WERI-Rb-1 (cell line): ENCODE measurements around the gene MEI4.

Experiments used
- DNase-seq: peaks from one replicate; pipeline ENCODE4 v3.0.0-alpha.2; 2020
- H3K27ac ChIP-seq: fragments of 250-450 bp; sonication (Bioruptor Pico); 2 replicates; pipeline ENCODE4 v1.5.1; 2020; ENCODE audit warnings: mild to moderate bottlenecking, moderate library complexity
- H3K27me3 ChIP-seq: fragments of 250-450 bp; sonication (Bioruptor Pico); 2 replicates; pipeline ENCODE4 v1.5.1; 2021; ENCODE audit warnings: mild to moderate bottlenecking, low read depth, moderate library complexity; ENCODE audit not compliant: insufficient read depth, severe bottlenecking
- H3K36me3 ChIP-seq: fragments of 250-450 bp; sonication (Bioruptor Pico); 2 replicates; pipeline ENCODE4 v1.5.1; 2020; ENCODE audit warnings: mild to moderate bottlenecking, moderate library complexity
- H3K4me3 ChIP-seq: 2 replicates; pipeline ENCODE4 v1.5.1; 2011; ENCODE audit warnings: low read depth, mild to moderate bottlenecking, control low read depth, low read length
- H3K9me3 ChIP-seq: fragments of 250-450 bp; sonication (Bioruptor Pico); 2 replicates; pipeline ENCODE4 v1.5.1; 2021; ENCODE audit warnings: mild to moderate bottlenecking, moderate library complexity; ENCODE audit not compliant: severe bottlenecking
- TF ChIP-seq, protein P1 (sequence below): IDR thresholded peaks from 2 replicates; pipeline ENCODE4 v1.5.1; 2011; ENCODE audit warnings: low read depth, mild to moderate bottlenecking, control low read depth, inconsistent platforms, low read length

The MEI4 gene

DNA sequence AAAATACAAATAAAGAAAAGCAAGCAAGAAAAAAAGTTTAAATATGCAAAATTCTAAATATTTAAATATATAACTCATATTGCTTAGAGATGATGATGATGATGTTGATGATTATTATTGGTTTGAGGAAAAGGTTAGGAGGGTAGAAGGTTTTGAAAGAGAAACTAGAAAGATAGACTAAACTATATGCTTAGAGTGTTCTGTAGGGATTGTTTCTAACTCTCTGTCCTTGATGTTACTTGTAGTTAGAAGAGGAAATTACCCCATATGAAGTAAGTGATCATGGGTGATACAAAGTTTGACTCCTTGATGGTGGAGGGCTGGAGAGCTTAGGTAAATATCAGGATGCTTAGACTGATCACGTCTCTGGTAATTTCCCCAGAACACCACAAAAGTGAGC is 159.5 kb downstream of the MEI4 start:
- TF ChIP-seq, protein P1, sequence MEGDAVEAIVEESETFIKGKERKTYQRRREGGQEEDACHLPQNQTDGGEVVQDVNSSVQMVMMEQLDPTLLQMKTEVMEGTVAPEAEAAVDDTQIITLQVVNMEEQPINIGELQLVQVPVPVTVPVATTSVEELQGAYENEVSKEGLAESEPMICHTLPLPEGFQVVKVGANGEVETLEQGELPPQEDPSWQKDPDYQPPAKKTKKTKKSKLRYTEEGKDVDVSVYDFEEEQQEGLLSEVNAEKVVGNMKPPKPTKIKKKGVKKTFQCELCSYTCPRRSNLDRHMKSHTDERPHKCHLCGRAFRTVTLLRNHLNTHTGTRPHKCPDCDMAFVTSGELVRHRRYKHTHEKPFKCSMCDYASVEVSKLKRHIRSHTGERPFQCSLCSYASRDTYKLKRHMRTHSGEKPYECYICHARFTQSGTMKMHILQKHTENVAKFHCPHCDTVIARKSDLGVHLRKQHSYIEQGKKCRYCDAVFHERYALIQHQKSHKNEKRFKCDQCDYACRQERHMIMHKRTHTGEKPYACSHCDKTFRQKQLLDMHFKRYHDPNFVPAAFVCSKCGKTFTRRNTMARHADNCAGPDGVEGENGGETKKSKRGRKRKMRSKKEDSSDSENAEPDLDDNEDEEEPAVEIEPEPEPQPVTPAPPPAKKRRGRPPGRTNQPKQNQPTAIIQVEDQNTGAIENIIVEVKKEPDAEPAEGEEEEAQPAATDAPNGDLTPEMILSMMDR, result no peak
- Histone ChIP-seq H3K9me3 (no peaks in the 10 kb centered on the region), H3K4me3 (no peak overlapping the region), H3K27ac (no peak overlapping the region), H3K27me3 (no peaks in the 10 kb centered on the region), H3K36me3 (no peaks in the 10 kb centered on the region)
- DNase-seq, result no peak

DNA sequence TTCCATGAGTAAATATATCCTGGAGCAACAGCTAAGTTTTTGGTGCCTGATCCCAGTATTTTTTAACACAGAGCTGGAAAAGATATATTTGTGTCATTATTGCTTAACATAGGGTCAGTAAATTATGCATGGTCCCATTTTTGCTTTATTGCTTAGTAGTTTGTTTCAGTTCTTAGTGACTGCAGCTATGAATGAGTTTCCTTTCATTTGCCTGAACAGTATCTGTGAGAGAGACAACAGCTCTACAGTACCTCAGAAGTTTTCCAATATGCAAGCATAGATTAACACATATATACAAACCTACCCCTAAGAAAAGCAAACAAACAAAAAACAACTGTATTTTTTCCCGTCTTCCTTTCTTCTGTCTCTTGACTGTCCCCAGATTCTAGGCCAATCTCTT is 160.3 kb downstream of the MEI4 start:
- no peak for DNase-seq

DNA sequence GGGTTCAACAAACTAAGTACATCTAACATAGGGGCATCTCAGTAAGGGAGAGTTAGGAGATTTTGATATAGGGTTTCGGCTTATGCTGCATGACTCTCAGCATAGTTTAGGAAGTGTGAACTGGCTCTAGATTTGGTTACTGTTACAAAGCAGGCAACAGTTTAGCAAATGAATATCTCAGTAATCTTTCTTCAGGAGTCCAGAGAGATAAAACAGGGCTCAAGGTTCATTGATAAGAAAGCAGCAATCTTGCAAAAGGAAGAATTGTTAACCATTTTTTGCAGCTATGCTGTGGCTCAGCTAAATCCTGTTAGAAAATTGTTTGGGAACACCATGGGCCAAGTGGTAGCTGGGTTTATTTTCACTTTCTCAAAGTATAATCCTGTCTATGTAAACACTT is 161.3 kb downstream of the MEI4 start:
- Histone ChIP-seq H3K27ac (no peak overlapping the region), H3K27me3 (no peaks in the 10 kb centered on the region), H3K4me3 (no peak overlapping the region), H3K9me3 (no peaks in the 10 kb centered on the region), H3K36me3 (no peaks in the 10 kb centered on the region)
- TF ChIP-seq, protein P1, result no peak
- DNase-seq, result no peak

More for the DNA sequence above, 160.3 kb downstream of the MEI4 start:
- no peaks in the 10 kb centered on the region for H3K9me3 ChIP-seq
- H3K36me3 ChIP-seq, result no peaks in the 10 kb centered on the region
- no peak overlapping the region for H3K27ac ChIP-seq
- TF ChIP-seq, protein P1, result no peak
- no peaks in the 10 kb centered on the region for H3K27me3 ChIP-seq
- H3K4me3 ChIP-seq, result no peak overlapping the region

DNA sequence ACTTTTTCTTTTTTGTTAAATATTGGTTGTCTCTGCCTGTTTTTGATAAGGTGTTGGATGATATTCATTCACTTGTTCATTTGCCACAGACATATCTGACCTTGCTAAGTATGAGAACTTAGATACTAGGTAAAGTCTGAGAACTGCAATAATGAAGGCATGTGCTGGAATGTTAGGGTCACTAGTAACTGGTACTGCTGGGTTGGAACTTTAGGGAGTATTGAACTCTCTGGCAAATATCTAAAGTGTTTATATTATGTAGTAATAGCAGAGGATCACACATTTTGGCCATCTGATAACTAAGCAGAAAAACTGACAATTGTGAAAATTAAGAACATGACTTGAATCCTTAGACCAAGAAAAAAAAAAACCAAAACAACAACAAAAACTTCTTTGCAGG is 162.7 kb downstream of the MEI4 start:
- DNase-seq, result no peak
- Histone ChIP-seq H3K4me3 (no peak overlapping the region), H3K9me3 (no peaks in the 10 kb centered on the region), H3K36me3 (no peaks in the 10 kb centered on the region), H3K27me3 (no peaks in the 10 kb centered on the region), H3K27ac (no peak overlapping the region)
- TF ChIP-seq, protein P1, result no peak

DNA sequence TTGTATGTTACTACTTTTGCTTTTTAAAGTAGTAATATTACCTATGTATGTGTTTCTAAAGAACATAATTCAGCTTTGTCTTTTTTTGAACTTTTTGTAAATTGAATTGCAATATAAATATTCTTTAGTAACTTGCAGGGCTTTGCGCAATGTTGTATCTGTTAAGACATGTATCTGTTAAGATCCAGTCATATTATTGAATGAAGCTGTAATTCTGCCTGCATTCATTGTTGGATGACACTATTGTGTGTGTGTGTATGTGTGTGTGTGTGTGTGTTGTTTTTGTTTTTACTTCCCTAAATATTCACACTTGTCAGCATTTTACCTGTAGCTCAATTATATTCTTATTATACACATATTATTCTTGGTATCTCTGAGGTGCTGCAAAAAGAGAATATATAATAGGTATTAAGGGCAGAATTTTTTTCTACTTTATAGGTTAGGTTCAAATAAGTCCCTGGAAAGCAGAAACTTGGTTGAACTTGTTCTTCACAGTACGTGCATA is 164.0 kb downstream of the MEI4 start:
- DNase-seq, result no peak
- Histone ChIP-seq H3K4me3 (no peak overlapping the region), H3K36me3 (no peaks in the 10 kb centered on the region), H3K9me3 (no peaks in the 10 kb centered on the region), H3K27ac (no peak overlapping the region), H3K27me3 (no peaks in the 10 kb centered on the region)
- TF ChIP-seq, protein P1, result no peak

DNA sequence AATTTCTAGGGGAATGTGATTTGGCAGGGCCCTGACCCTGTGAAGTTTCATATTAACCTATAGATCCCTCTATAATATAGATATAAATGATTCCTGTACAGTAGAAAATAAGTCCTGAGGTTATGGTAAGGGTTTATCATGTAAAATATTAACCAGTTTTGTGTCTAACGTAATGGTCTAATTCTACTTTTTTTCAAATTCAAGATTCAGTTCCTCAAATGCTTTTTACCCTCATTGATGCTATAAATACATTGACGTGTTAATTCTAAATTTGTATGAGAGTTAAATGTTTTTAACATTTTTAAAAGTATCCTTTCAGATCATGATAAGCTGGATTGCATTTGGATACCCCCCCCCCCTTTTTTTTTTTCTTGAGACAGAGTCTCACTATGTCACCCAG is 169.4 kb downstream of the MEI4 start:
- TF ChIP-seq, protein P1, result no peak
- H3K36me3 ChIP-seq, result no peaks in the 10 kb centered on the region
- no peaks in the 10 kb centered on the region for H3K27me3 ChIP-seq
- H3K27ac ChIP-seq, result no peak overlapping the region
- DNase-seq, result no peak
- no peaks in the 10 kb centered on the region for H3K9me3 ChIP-seq
- no peak overlapping the region for H3K4me3 ChIP-seq
